Measurements from ENCODE around the gene AP2A2.

The AP2A2 gene

DNA sequence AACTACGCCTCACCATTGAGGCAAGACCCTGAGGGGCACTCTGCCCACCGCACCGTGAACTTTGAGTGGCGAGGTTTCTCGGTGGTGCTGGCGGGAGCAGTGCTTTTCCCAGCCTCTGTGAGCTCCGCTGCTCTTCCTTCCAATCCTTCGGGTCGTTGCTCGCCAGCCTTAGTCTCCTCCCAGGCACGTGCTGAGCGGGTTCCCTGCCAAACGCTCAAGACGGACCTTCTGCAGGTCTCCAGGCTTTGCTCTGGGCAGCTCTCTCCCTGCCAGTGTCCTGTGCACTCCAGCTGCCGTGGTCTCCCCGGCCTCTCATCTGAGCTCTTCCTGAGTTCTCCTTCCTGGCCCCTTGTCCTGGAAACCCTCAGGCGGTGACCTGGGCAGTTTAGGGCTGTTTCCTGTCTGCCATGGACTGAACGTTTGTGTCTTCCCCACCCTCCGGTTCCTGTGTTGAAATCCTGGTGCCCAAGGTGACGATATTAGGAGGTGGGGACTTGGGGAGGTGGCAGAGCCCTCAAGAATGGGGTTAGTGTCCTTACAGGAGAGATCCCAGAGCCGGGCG is 122.0 kb downstream of the AP2A2 start:
- TF ChIP-seq CEBPB (IDR thresholded peaks at IDR 0.05) (no peak), FOXM1 (IDR thresholded peaks at IDR 0.05; ENCODE audit: borderline replicate concordance, low read depth) (no peak), EGR1 (IDR thresholded peaks at IDR 0.05) (no peak), TCF12 (IDR thresholded peaks at IDR 0.05; ENCODE audit: low read depth) (no peak), CREB1 (IDR thresholded peaks at IDR 0.05; ENCODE audit: low read depth) (no peak)
- TF ChIP-seq, protein P1, sequence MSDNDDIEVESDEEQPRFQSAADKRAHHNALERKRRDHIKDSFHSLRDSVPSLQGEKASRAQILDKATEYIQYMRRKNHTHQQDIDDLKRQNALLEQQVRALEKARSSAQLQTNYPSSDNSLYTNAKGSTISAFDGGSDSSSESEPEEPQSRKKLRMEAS (IDR thresholded peaks at IDR 0.05): peak; percentile 60

DNA sequence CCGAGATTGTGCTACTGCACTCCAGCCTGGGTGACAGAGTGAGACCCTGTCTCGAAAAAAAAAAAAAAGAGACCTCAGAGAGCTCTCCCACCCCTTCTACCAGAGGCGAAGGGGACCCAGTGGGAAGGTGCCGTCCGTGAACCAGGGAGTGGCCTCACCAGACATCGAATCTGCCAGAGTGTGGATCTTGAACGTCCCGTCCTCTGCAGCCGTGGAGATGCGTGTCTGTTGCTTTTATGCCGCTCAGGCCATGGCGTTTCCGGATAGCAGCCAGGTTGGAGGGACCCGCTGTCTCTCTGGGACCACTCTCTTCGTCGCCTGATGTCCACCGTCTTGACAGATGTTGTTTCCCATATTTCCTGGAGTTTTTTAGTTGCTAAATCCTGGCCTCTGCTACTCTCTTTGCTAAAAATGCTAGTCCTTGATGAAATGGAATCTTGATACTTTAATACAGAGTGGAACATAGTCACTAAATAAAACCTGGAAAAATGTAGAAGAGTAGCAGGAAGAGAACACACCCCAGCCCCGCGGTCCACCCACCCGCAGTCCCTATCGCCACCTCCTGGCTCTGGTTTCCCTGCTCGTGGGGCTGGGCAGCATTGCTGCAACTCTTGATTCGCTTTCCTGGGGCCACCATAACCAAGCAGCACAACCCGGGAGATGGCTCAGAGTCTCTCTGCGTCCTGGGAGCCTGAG is 122.9 kb downstream of the AP2A2 start:
- no peak for TF ChIP-seq USF1 (IDR thresholded peaks at IDR 0.05)
- no peak for TF ChIP-seq TEAD4 (IDR thresholded peaks at IDR 0.05)
- no peak for TF ChIP-seq YY1 (IDR thresholded peaks at IDR 0.05; ENCODE audit: low read depth)
- TF ChIP-seq ZBTB7A (IDR thresholded peaks at IDR 0.05; ENCODE audit: low read depth): no peak
- no peak for TF ChIP-seq EP300 (IDR thresholded peaks at IDR 0.05; ENCODE audit: borderline replicate concordance)
- TF ChIP-seq, protein P2, sequence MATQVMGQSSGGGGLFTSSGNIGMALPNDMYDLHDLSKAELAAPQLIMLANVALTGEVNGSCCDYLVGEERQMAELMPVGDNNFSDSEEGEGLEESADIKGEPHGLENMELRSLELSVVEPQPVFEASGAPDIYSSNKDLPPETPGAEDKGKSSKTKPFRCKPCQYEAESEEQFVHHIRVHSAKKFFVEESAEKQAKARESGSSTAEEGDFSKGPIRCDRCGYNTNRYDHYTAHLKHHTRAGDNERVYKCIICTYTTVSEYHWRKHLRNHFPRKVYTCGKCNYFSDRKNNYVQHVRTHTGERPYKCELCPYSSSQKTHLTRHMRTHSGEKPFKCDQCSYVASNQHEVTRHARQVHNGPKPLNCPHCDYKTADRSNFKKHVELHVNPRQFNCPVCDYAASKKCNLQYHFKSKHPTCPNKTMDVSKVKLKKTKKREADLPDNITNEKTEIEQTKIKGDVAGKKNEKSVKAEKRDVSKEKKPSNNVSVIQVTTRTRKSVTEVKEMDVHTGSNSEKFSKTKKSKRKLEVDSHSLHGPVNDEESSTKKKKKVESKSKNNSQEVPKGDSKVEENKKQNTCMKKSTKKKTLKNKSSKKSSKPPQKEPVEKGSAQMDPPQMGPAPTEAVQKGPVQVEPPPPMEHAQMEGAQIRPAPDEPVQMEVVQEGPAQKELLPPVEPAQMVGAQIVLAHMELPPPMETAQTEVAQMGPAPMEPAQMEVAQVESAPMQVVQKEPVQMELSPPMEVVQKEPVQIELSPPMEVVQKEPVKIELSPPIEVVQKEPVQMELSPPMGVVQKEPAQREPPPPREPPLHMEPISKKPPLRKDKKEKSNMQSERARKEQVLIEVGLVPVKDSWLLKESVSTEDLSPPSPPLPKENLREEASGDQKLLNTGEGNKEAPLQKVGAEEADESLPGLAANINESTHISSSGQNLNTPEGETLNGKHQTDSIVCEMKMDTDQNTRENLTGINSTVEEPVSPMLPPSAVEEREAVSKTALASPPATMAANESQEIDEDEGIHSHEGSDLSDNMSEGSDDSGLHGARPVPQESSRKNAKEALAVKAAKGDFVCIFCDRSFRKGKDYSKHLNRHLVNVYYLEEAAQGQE (IDR thresholded peaks at IDR 0.05; ENCODE audit: low read depth): no peak
- no peak for TF ChIP-seq EGR1 (IDR thresholded peaks at IDR 0.05)
- no peak for TF ChIP-seq FOXM1 (IDR thresholded peaks at IDR 0.05; ENCODE audit: borderline replicate concordance, low read depth)
- TF ChIP-seq, protein P1 (IDR thresholded peaks at IDR 0.05): no peak
- TF ChIP-seq TCF12 (IDR thresholded peaks at IDR 0.05; ENCODE audit: low read depth): no peak
- no peak for TF ChIP-seq RAD21 (IDR thresholded peaks at IDR 0.05; ENCODE audit: low read depth)

DNA sequence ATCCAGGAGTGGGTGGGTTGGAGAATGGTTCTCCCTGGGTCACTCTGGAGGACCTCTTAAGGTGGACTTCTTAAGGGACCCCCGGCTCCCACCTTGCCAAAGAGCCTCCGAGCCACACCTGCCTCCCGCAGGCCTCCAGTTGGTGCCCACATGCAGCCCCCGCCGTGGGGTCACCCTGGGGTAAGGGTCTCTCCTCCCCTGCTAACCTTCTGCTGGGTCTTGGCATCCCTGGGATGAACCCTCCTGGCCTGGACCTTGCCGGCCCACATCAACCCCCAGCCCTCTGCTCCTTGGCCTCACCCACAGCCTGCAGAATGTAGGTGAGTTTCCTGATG is 123.4 kb downstream of the AP2A2 start:
- no peak for TF ChIP-seq RAD21 (IDR thresholded peaks at IDR 0.05; ENCODE audit: low read depth)
- TF ChIP-seq NFIC (IDR thresholded peaks at IDR 0.05): no peak
- no peak for TF ChIP-seq USF1 (IDR thresholded peaks at IDR 0.05)
- TF ChIP-seq, protein P2 (IDR thresholded peaks at IDR 0.05; ENCODE audit: low read depth): no peak
- no peak for TF ChIP-seq ZBTB7A (IDR thresholded peaks at IDR 0.05; ENCODE audit: low read depth)

GRCh38 chr11:1049431-1049891 is 123.8 kb downstream of the AP2A2 start:
- TF ChIP-seq CREB1 (IDR thresholded peaks at IDR 0.05; ENCODE audit: low read depth) (no peak), TEAD4 (IDR thresholded peaks at IDR 0.05) (no peak), EP300 (IDR thresholded peaks at IDR 0.05; ENCODE audit: borderline replicate concordance) (no peak), NFIC (IDR thresholded peaks at IDR 0.05) (no peak), RAD21 (IDR thresholded peaks at IDR 0.05; ENCODE audit: low read depth) (no peak), EGR1 (IDR thresholded peaks at IDR 0.05) (no peak), YY1 (IDR thresholded peaks at IDR 0.05; ENCODE audit: low read depth) (no peak), USF1 (IDR thresholded peaks at IDR 0.05) (no peak), CEBPB (IDR thresholded peaks at IDR 0.05) (no peak), FOXM1 (IDR thresholded peaks at IDR 0.05; ENCODE audit: borderline replicate concordance, low read depth) (no peak), ZBTB7A (IDR thresholded peaks at IDR 0.05; ENCODE audit: low read depth) (no peak), TCF12 (IDR thresholded peaks at IDR 0.05; ENCODE audit: low read depth) (no peak), TAF1 (IDR thresholded peaks at IDR 0.05; ENCODE audit: low read depth) (no peak)
- TF ChIP-seq, protein P1 (IDR thresholded peaks at IDR 0.05): no peak
- TF ChIP-seq, protein P2 (IDR thresholded peaks at IDR 0.05; ENCODE audit: low read depth): no peak
